Cardiac muscle cell (in vitro differentiated cells and primary cell): ENCODE measurements around the gene EME2. TPM values are rescaled to one million over a fixed set of nuclear protein-coding genes. Genes with fewer than 3 reads are reported as not detected.

Experiments used
- DNase-seq, 2 donors: peaks; one replicate each; pipeline versions ENCODE4 v3.0.0 to v3.0.0-alpha.2; 2010 to 2017; ENCODE audit warnings: low read depth in 1 of 2, low spot score in 1 of 2
- H3K27ac ChIP-seq: fragments of 200-600 bp; sonication (generic); 2 replicates; pipeline ENCODE4 v1.5.1; 2016
- H3K27me3 ChIP-seq: fragments of 200-600 bp; sonication (generic); 2 replicates; pipeline ENCODE4 v1.6.0; 2016; ENCODE audit warnings: control low read depth
- H3K36me3 ChIP-seq: fragments of 200-600 bp; sonication (generic); 2 replicates; pipeline ENCODE4 v1.5.1; 2016; ENCODE audit warnings: control low read depth
- H3K4me1 ChIP-seq: fragments of 200-600 bp; sonication (generic); 2 replicates; pipeline ENCODE4 v1.8.1; 2017; ENCODE audit warnings: low read depth, mild to moderate bottlenecking, mixed run types
- H3K4me3 ChIP-seq: fragments of 200-600 bp; sonication (generic); 2 replicates; pipeline ENCODE4 v1.5.1; 2016; ENCODE audit warnings: mild to moderate bottlenecking
- H3K9me3 ChIP-seq: fragments of 200-600 bp; sonication (generic); 2 replicates; pipeline ENCODE4 v1.5.1; 2017; ENCODE audit warnings: low read depth, mild to moderate bottlenecking, control low read depth
- CTCF ChIP-seq: IDR thresholded peaks from 2 replicates; pipeline ENCODE4 v1.5.1; 2012; ENCODE audit warnings: low read depth, mild to moderate bottlenecking, low read length
- polyA plus RNA-seq: library from polyadenylated mRNA; unstranded; fragments of >200 nt; fragmentation: Nextera tagmentation; extraction: Ambion mirVana; gene quantifications from 2 replicates; pipeline ENCODE4 v1.2.1, GENCODE V29; 2016
- total RNA-seq: library from RNA; depleted of rRNA; stranded (reverse); fragments of >200 nt; gene quantifications from 2 replicates; pipeline ENCODE4 v1.2.3, GENCODE V29; 2016

Gene EME2
- total and polyA plus RNA-seq, 2 experiments from 2014 or later = 18.7 to 19.3 TPM

GRCh38 chr16:1746693-1747195 lies 25.9 kb upstream of the EME2 start:
- H3K27ac ChIP-seq = no peak overlapping the region
- no peaks in the 10 kb centered on the region for H3K9me3 ChIP-seq
- peaks cover 12% of the 10 kb centered on the region for H3K36me3 ChIP-seq
- no peaks in the 10 kb centered on the region for H3K27me3 ChIP-seq
- DNase-seq = peak in 1 of 2 donors; percentile 16
- no peak overlapping the region for H3K4me3 ChIP-seq
- no peak for TF ChIP-seq CTCF
- no peaks in the 10 kb centered on the region for H3K4me1 ChIP-seq

GRCh38 chr16:1747934-1748333 lies 24.7 kb upstream of the EME2 start:
- TF ChIP-seq CTCF = no peak
- Histone ChIP-seq H3K36me3 (peaks cover 12% of the 10 kb centered on the region), H3K9me3 (no peaks in the 10 kb centered on the region), H3K4me1 (no peaks in the 10 kb centered on the region), H3K27me3 (no peaks in the 10 kb centered on the region), H3K27ac (no peak overlapping the region), H3K4me3 (no peak overlapping the region)
- no peak for DNase-seq

DNA sequence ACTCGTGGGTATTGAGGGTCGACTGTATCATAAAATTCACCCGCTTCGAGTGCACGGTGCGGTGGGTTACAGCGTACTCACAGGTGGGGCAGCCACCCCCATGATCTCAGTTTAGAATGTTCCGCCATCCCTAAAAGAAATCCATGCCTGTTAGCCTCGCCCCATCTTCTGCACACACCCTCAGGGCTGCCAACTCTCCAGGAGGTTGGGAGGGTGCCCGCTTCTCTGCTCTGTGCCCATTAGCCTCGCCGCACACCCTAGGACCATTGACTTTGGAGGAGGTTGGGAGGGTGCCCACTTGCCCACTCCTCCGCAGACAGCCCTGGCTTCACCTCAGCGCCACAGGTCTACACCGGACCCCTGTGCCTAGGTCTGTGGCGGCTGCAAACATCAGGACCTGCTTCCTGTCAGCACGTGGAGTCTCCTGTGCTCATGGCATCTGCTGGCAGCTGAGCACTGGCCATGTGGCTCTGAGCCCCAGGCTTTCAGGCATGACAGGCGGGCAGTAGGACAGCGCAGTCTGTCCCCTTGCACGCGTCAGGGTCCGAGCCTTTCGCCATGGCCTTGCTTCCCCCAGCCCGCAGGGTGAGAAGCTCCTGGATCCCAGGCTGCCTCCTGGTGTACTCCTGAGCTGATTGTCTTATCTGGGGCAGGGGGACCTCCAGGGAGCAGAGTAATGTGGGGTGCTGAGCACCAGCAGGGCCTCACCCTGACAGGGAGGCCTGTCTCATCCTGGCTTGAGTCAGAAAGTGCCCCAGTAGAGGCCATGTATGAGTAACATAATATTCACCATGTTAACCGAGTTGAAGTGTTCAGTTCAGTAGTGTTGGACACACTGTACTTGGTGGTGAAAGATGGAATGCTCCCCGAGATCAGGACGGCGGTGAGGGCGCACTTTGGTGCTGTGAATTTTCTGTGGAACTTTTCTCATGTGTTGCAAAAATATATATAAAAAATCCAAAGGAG lies 23.2 kb upstream of the EME2 start:
- no peak for DNase-seq
- no peaks in the 10 kb centered on the region for H3K4me1 ChIP-seq
- TF ChIP-seq CTCF = no peak
- peaks cover 10% of the 10 kb centered on the region for H3K36me3 ChIP-seq
- no peaks in the 10 kb centered on the region for H3K9me3 ChIP-seq
- H3K4me3 ChIP-seq = no peak overlapping the region
- H3K27ac ChIP-seq = no peak overlapping the region
- H3K27me3 ChIP-seq = no peaks in the 10 kb centered on the region

DNA sequence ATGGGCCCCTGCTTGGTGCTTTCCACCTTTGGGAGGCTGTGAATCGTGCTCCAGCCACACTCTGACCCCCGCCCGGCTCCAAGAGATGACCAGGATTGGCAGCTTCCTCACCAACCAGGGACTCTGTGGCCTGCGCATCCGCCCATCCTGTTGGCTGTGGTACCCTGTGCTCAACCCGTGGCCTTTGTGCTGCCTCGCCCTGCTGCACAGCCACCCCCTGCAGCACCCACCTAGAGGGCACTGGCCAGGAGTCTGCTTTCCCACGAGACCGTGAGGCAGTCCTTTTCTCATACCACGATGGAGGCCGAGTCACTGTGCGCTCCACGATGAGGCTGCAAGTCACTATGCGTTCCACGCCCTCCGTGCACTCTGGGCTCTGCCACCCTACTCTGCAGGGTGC lies 20.7 kb upstream of the EME2 start:
- H3K4me3 ChIP-seq = no peak overlapping the region
- peaks cover 10% of the 10 kb centered on the region for H3K36me3 ChIP-seq
- no peaks in the 10 kb centered on the region for H3K4me1 ChIP-seq
- no peak for TF ChIP-seq CTCF
- H3K9me3 ChIP-seq = no peaks in the 10 kb centered on the region
- no peaks in the 10 kb centered on the region for H3K27me3 ChIP-seq
- H3K27ac ChIP-seq = no peak overlapping the region
- DNase-seq = no peak

DNA sequence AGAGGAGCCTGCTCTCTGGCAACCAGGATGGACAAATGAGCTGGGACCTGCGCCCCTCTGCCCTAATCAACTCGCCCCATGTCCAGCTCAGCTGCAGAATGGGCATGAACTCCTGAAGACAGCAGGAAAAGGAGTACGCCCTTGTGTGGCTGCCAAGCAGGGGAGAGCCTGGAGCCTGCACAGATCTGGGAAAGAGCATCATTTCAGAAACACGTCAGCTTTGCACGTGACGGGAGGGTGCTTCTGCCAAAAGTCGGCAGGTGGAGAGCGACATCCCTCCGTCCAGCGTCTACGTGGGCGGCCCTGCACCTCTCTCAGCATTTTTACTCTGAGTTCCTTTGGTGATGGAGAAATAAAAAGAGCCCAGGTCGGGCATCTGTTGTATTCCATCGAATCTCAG lies 19.8 kb upstream of the EME2 start:
- Histone ChIP-seq H3K27me3 (no peaks in the 10 kb centered on the region), H3K4me3 (no peak overlapping the region), H3K9me3 (no peaks in the 10 kb centered on the region), H3K4me1 (no peaks in the 10 kb centered on the region), H3K36me3 (peaks cover 12% of the 10 kb centered on the region), H3K27ac (no peak overlapping the region)
- no peak for TF ChIP-seq CTCF
- no peak for DNase-seq
